GM12801 (cell line): Measurements from ENCODE around the gene SMAD5.

Experiments
- TF ChIP-seq, protein P1 (sequence below): IDR thresholded peaks from one replicate; pipeline ENCODE4 v1.5.1; 2011; ENCODE audit warnings: control low read depth; ENCODE audit not compliant: insufficient read length; ENCODE audit errors: extremely low read depth

Gene SMAD5

GRCh38 chr5:136225796-136226195, 93.2 kb downstream of the SMAD5 start:
- TF ChIP-seq, protein P1, sequence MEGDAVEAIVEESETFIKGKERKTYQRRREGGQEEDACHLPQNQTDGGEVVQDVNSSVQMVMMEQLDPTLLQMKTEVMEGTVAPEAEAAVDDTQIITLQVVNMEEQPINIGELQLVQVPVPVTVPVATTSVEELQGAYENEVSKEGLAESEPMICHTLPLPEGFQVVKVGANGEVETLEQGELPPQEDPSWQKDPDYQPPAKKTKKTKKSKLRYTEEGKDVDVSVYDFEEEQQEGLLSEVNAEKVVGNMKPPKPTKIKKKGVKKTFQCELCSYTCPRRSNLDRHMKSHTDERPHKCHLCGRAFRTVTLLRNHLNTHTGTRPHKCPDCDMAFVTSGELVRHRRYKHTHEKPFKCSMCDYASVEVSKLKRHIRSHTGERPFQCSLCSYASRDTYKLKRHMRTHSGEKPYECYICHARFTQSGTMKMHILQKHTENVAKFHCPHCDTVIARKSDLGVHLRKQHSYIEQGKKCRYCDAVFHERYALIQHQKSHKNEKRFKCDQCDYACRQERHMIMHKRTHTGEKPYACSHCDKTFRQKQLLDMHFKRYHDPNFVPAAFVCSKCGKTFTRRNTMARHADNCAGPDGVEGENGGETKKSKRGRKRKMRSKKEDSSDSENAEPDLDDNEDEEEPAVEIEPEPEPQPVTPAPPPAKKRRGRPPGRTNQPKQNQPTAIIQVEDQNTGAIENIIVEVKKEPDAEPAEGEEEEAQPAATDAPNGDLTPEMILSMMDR, result no peak

- TF ChIP-seq, protein P1, result no peak
These were observed 93.8 kb downstream of the SMAD5 start for GRCh38 chr5:136226401-136226800.

DNA sequence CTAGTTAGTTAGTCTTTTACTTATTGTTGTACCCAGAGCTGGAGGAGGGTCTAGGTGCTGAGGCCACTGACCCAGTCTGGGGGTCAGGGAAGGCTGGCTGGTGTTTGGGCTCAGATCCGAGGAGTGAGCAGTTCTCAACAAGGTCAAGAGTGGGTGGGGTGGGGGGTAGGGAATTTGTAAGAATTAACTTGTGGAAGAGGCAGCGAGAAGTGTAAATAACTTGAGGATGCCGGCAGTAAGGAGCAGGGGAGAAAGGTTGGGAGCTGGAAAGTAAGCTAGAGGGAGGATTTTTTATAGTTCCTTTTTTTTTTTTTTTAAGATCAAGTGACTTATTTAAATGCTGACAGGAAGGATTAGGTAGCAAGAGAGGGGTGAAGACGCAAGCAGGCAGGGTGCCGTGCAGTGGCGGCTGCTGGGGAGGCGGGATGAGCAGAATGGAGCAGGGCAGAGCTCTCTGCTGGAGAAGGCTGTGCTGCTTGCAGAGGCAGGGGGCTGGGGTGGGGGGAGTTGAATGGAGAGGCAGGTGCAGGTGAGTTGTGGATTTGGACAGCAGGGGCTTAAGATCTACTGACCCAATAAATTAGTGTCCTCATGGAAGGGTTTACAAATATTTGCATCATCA, 95.6 kb downstream of the SMAD5 start:
- TF ChIP-seq, protein P1, result no peak

- TF ChIP-seq, protein P1, result no peak
These were observed 97.5 kb downstream of the SMAD5 start for GRCh38 chr5:136230176-136230575.

DNA sequence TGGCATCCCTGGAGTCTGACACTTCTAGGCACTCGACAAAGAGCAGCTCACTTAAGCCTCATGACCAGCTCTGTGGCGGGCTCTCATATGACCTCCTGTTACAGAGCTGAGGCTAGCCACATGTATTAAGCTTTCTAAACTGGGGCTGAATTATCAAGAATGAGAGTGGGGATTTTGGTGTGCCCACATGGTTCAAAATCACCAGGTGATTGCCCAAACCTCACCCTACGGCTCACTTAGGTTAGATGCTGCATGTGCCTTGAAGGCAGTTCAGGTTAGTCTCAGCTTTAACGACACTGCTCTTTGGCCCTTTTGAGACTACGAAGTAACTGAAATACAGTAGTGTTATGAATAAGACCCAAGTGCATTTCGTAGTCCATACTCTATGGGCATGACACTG, 99.7 kb downstream of the SMAD5 start:
- TF ChIP-seq, protein P1, result no peak
